SU-DHL-6 (cell line): Measurements from ENCODE around the gene RBM22.

Experiments used
- H2AFZ ChIP-seq: fragments of 200-600 bp; sonication (generic); 2 replicates; pipeline ENCODE4 v1.6.1; 2014; ENCODE audit warnings: low read depth, mild to moderate bottlenecking, moderate library complexity, mixed read lengths, antibody characterized with exemption, low read length; ENCODE audit not compliant: severe bottlenecking
- H3F3A ChIP-seq: fragments of 200-600 bp; shearing (Covaris generic); 2 replicates; pipeline ENCODE4 v1.6.0; 2016; ENCODE audit warnings: antibody characterized with exemption, mild to moderate bottlenecking; ENCODE audit not compliant: insufficient read depth
- H3K27ac ChIP-seq: fragments of 200-600 bp; sonication (generic); 2 replicates; pipeline ENCODE4 v1.5.1; 2016; ENCODE audit warnings: low read depth, mild to moderate bottlenecking, low read length, moderate library complexity, mixed read lengths
- H3K27me3 ChIP-seq: fragments of 200-600 bp; sonication (generic), shearing (Covaris generic); 2 replicates; pipeline ENCODE4 v1.6.0; 2014; ENCODE audit warnings: mild to moderate bottlenecking, low read length
- H3K36me3 ChIP-seq: fragments of 200-600 bp; sonication (generic); 2 replicates; pipeline ENCODE4 v1.6.1; 2014; ENCODE audit warnings: mild to moderate bottlenecking, low read length, mixed read lengths
- H3K4me2 ChIP-seq: fragments of 300-600, 200-600 bp; shearing (Covaris generic), sonication (generic); 2 replicates; pipeline ENCODE4 v1.6.0; 2014; ENCODE audit warnings: low read length, low read depth, mild to moderate bottlenecking; ENCODE audit not compliant: poor library complexity, severe bottlenecking
- H3K4me3 ChIP-seq: fragments of 200-600 bp; sonication (generic); 2 replicates; pipeline ENCODE4 v1.5.1; 2014; ENCODE audit warnings: antibody characterized with exemption, low read length, mild to moderate bottlenecking, mixed read lengths; ENCODE audit not compliant: insufficient read depth, poor library complexity, severe bottlenecking
- H3K79me2 ChIP-seq: fragments of 200-600 bp; sonication (generic); 2 replicates; pipeline ENCODE4 v1.6.1; 2014; ENCODE audit warnings: mild to moderate bottlenecking, low read length, moderate library complexity; ENCODE audit not compliant: insufficient read depth
- H3K9ac ChIP-seq: fragments of 200-600 bp; sonication (generic); 2 replicates; pipeline ENCODE4 v1.7.0; 2014; ENCODE audit warnings: mild to moderate bottlenecking, low read length
- H3K9me2 ChIP-seq: fragments of 200-600 bp; sonication (generic); replicated peaks from 2 replicates; pipeline ENCODE4 v1.6.1; 2014; ENCODE audit warnings: low read length; ENCODE audit not compliant: insufficient read depth
- H3K9me3 ChIP-seq: fragments of 200-600 bp; sonication (generic); 2 replicates; pipeline ENCODE4 v1.6.1; 2014; ENCODE audit warnings: low read length, mixed read lengths; ENCODE audit not compliant: insufficient read depth
- H4K20me1 ChIP-seq: fragments of 200-600 bp; sonication (generic); 2 replicates; pipeline ENCODE4 v1.6.1; 2014; ENCODE audit warnings: low read depth, mild to moderate bottlenecking, antibody characterized with exemption, low read length, moderate library complexity, mixed read lengths
- CTCF ChIP-seq: fragments of 200-600 bp; sonication (generic); IDR thresholded peaks from one replicate; pipeline ENCODE4 v1.5.1; 2017; ENCODE audit warnings: antibody characterized with exemption, mild to moderate bottlenecking, low read length, moderate library complexity; ENCODE audit not compliant: insufficient read depth, poor library complexity, severe bottlenecking
- EZH2phosphoT487 ChIP-seq: fragments of 200-600 bp; sonication (generic), shearing (Covaris generic); conservative IDR thresholded peaks from 2 replicates; pipeline ENCODE4 v1.6.1; 2018; ENCODE audit warnings: mild to moderate bottlenecking, antibody characterized with exemption, low read length, moderate library complexity, mixed read lengths

Gene RBM22

DNA sequence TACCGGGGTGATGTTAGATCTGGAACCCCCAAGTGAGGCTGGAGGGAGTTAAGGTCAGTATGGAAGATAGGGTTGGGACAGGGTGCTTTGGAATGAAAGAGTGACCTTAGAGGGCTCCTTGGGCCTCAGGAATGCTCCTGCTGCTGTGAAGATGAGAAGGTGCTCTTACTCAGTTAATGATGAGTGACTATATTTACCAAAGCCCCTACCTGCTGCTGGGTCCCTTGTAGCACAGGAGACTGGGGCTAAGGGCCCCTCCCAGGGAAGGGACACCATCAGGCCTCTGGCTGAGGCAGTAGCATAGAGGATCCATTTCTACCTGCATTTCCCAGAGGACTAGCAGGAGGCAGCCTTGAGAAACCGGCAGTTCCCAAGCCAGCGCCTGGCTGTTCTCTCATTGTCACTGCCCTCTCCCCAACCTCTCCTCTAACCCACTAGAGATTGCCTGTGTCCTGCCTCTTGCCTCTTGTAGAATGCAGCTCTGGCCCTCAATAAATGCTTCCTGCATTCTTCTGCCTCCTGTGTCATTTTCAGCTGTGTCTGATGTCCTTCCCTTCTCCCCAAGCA is 42.1 kb downstream of the RBM22 start:
- H2AFZ ChIP-seq: no peak overlapping the region
- H4K20me1 ChIP-seq: no peaks in the 10 kb centered on the region
- H3K79me2 ChIP-seq: no peaks in the 10 kb centered on the region
- H3K9me2 ChIP-seq: no peaks in the 10 kb centered on the region
- no peaks in the 10 kb centered on the region for H3K9me3 ChIP-seq
- H3K4me3 ChIP-seq: no peak overlapping the region
- H3K9ac ChIP-seq: no peak overlapping the region
- no peaks in the 10 kb centered on the region for H3K27me3 ChIP-seq
- no peaks in the 10 kb centered on the region for H3K36me3 ChIP-seq
- no peak overlapping the region for H3K27ac ChIP-seq
- TF ChIP-seq CTCF: no peak
- TF ChIP-seq EZH2phosphoT487: no peak
- H3K4me2 ChIP-seq: no peak overlapping the region
- no peaks in the 10 kb centered on the region for H3F3A ChIP-seq

DNA sequence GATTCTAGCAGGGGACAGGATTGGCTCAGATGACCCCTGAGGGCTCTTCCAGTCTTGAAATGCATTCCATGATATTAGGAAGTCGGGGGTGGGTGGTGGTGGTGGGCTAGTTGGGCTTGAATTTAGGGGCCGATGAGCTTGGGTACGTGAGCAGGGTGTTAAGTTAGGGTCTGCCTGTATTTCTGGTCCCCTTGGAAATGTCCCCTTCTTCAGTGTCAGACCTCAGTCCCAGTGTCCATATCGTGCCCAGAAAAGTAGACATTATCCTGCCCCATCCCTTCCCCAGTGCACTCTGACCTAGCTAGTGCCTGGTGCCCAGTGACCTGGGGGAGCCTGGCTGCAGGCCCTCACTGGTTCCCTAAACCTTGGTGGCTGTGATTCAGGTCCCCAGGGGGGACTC is 42.7 kb downstream of the RBM22 start:
- H2AFZ ChIP-seq: no peak overlapping the region
- no peaks in the 10 kb centered on the region for H3K27me3 ChIP-seq
- H3K4me2 ChIP-seq: no peak overlapping the region
- no peaks in the 10 kb centered on the region for H3K36me3 ChIP-seq
- no peaks in the 10 kb centered on the region for H3F3A ChIP-seq
- no peaks in the 10 kb centered on the region for H3K9me3 ChIP-seq
- H3K79me2 ChIP-seq: no peaks in the 10 kb centered on the region
- no peak overlapping the region for H3K4me3 ChIP-seq
- no peak for TF ChIP-seq CTCF
- no peak for TF ChIP-seq EZH2phosphoT487
- H3K9ac ChIP-seq: no peak overlapping the region
- no peak overlapping the region for H3K27ac ChIP-seq
- no peaks in the 10 kb centered on the region for H3K9me2 ChIP-seq
- H4K20me1 ChIP-seq: no peaks in the 10 kb centered on the region

DNA sequence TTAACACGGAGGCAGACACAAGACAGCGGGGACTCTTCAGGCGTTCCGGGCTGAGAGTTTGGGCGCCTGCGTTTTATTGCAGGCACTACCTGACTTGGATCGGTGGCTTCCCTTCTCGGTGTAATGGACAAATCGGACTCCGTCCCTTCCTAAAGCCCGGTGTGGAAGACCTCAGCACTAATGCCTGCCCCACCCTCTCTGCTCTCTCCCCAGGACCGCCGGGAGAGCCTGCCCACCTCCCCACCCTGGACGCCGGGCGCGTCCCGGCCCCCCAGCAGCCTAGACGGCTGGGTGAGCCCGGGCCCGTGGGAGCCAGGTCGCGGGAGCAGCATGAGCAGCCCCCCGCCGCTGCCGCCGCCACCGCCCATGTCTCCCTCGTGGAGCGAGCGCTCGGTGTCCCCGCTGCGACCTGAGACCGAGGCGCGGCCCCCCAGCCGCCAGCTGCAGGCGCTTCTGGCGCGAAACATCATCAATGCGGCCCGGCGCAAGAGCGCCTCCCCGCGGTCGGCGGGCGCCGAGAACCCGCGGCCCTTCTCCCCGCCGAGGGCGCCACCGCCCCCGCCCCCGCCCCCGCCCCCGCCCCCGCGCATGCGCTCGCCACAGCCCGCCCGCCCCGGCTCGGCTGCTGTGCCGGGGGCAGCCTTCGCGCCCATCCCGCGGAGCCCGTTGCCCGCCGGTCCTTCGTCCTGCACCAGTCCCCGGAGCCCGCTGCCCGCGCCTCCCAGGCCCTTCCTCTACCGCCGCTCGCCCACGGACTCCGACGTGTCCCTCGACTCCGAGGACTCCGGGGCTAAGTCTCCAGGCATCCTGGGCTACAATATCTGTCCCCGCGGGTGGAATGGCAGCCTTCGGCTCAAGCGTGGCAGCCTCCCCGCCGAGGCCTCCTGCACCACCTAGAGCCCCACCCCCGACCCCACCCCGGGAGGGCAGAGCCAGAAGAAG is 44.4 kb downstream of the RBM22 start:
- H4K20me1 ChIP-seq: no peaks in the 10 kb centered on the region
- H3K36me3 ChIP-seq: no peaks in the 10 kb centered on the region
- peak overlapping the region; percentile 70 for H3K9ac ChIP-seq
- peak overlapping the region; percentile 97 for H2AFZ ChIP-seq
- no peaks in the 10 kb centered on the region for H3K27me3 ChIP-seq
- no peaks in the 10 kb centered on the region for H3F3A ChIP-seq
- no peaks in the 10 kb centered on the region for H3K9me3 ChIP-seq
- no peak overlapping the region for H3K27ac ChIP-seq
- H3K9me2 ChIP-seq: no peaks in the 10 kb centered on the region
- H3K4me2 ChIP-seq: peak overlapping the region; percentile 63
- H3K79me2 ChIP-seq: no peaks in the 10 kb centered on the region
- TF ChIP-seq EZH2phosphoT487 (no peak), CTCF (no peak)
- H3K4me3 ChIP-seq: peak overlapping the region; percentile 53
